Limb (tissue), 2 donors: ENCODE data around the gene PHLDB3.
A peak's percentile ranks its signal among the peaks of the same experiment; 100 is the strongest.
"Not testable (repeated sequence)": the region's sequence is repeated elsewhere in the genome, so short reads cannot be mapped to it uniquely, and the experiment has no call there.

Experiments used
- DNase-seq, 2 donors: peaks; one replicate each; pipeline ENCODE4 v3.0.0-alpha.2; 2016; ENCODE audit errors: extremely low spot score in 2 of 2

The PHLDB3 gene

GRCh38 chr19:43444531-43445287 lies 59.8 kb downstream of the PHLDB3 start:
- DNase-seq, result no peak

GRCh38 chr19:43444091-43444490 lies 60.5 kb downstream of the PHLDB3 start:
- not testable (repeated sequence) for DNase-seq

- DNase-seq, result no peak
Observed at GRCh38 chr19:43441716-43442115, 62.8 kb downstream of the PHLDB3 start.

DNA sequence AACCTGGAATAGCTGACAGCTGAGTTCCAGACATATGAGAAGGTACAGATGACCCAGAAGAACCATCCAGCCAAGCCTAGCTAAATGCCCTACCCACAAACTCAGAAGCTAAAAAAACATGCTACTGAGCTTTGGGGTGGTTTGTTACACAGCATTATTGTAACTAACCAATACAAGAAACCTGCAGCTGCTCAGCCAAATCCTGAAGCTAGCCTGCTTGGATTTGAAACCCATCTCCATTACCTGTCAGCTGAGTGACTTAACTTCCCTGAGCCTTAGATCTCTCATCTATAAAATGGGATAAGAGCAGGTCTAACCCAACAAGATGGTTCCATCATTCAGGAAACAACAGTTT lies 64.9 kb downstream of the PHLDB3 start:
- DNase-seq, result no peak

GRCh38 chr19:43439032-43439708 lies 65.4 kb downstream of the PHLDB3 start:
- DNase-seq, result peak in 1 of 2 donors; percentile 27

DNA sequence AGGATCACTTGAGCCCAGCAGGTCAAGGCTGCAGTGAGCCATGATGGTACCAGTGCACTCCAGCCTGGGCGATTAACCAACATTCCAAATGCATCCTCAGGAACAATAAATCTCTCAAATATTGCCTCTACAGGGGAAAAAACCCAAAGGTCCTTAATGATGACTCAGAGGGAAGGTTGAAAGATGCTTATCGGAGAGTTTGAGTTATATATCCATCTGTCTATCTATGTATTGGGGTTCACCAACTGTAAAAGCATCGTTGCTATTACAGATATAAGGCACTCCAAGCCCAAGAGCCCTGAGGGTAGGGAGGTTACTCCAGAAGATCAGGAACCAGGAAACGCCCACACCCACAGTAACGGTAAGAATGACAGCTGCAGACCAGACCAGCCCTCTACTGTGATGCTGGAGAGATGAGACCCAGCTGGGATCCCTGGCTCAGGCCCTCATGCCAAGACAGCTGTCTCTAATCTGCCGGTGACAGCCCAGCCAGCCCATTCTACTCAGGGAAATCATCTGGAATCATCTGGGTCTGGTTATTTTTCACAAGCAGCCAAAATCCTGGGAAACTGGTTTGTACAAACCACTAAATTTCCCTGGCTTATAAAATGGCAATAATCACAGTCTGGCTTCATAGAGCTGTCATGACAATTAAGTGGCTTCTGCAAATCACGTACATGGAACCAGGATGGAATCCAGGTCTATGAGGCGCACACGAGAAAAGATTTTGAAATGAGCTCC lies 66.1 kb downstream of the PHLDB3 start:
- DNase-seq, result peak; percentile 61 to 70

- no peak for DNase-seq
Observed at GRCh38 chr19:43437712-43438111, 66.8 kb downstream of the PHLDB3 start.

GRCh38 chr19:43437284-43437683 lies 67.3 kb downstream of the PHLDB3 start:
- not testable (repeated sequence) for DNase-seq

DNA sequence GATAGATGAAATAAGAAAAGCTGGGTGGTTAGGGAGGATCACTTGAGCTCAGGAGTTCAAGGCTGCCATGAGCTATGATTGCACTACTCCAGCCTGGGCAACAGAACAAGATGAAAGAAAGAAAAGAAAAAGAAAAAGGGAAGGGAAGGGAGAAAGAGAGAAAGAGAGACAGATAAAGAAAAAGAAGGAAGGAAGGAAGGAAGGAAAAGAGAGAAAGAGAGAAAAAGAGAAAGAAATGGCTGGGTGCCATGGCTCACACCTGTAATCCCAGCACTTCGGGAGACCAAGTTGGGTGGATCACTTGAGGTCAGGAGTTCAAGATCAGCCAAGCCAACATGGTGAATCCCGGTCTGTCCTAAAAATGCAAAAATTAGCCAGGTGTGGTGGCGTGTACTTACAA lies 68.8 kb downstream of the PHLDB3 start:
- DNase-seq, result no peak

- DNase-seq, result no peak
Observed at GRCh38 chr19:43433689-43434088, 70.9 kb downstream of the PHLDB3 start.

GRCh38 chr19:43433358-43433673 lies 71.2 kb downstream of the PHLDB3 start:
- DNase-seq, result no peak

- no peak for DNase-seq
Observed at GRCh38 chr19:43430976-43431375, 73.6 kb downstream of the PHLDB3 start.

GRCh38 chr19:43430142-43430710 lies 74.3 kb downstream of the PHLDB3 start:
- DNase-seq, result no peak

- DNase-seq, result no peak
Observed at GRCh38 chr19:43429395-43429794, 75.2 kb downstream of the PHLDB3 start.

- peak in 1 of 2 donors; percentile 42 for DNase-seq
Observed at GRCh38 chr19:43425567-43426392, 78.8 kb downstream of the PHLDB3 start.
